ENCODE measurements around the gene PARVB.

Gene PARVB

DNA sequence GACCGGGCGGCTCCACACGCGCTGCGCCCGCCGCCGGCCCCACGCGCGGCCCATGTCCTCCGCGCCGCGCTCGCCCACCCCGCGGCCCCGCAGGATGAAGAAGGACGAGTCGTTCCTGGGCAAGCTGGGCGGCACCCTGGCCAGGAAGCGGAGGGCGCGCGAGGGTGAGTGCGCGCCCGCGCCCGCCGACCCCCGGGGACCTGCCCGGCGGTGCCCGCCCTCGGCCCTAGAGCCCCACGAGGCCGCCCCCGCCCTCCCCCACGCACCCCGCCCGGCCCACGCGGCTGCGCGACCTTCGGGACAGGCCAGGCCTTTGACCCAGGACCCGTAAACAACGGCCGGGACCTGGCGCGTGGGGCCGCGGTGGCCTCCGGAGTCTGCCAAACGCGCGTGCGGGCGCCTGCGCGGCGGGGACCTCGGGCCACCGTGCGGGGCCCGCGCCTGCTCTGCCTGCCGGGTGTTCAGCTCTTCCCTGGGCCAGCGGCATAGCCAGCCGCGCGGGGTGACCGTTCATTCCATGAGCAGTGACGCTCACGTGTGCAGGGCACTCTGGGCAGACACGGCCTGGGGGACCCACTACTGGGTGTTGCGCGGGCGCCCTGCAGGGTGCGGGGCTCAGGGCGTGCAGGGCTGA, at the start of gene PARVB:
Gene PARVB, plus strand, starts transcription at position 15 of the 634 bp plus-strand sequence. Its CDS starts 38 bp downstream, at position 53.
- ATAC-seq (peak; percentile 12), DNase-seq (peak; percentile 36)

DNA sequence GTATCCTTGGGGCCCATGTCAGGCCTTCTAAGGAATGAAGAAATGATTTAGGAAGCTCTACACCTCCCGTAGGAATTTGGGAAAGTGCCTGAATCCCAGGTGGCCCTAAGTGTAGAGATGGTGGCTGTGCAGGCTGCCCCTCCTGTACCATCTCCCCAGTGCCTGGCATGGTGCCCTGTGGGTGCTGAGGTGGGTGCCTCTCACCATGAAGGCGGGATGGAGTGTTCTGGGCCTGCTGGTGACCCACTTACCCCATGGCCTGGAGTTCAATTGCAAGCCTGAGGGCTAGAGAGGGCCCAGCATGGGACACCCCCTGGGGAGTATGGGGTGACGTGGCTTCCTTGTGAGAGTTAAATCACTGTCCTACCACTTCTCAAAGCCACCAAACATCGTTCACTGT, 49.1 kb upstream of the PARVB start:
- no peak for ATAC-seq
- no peak for DNase-seq

DNA sequence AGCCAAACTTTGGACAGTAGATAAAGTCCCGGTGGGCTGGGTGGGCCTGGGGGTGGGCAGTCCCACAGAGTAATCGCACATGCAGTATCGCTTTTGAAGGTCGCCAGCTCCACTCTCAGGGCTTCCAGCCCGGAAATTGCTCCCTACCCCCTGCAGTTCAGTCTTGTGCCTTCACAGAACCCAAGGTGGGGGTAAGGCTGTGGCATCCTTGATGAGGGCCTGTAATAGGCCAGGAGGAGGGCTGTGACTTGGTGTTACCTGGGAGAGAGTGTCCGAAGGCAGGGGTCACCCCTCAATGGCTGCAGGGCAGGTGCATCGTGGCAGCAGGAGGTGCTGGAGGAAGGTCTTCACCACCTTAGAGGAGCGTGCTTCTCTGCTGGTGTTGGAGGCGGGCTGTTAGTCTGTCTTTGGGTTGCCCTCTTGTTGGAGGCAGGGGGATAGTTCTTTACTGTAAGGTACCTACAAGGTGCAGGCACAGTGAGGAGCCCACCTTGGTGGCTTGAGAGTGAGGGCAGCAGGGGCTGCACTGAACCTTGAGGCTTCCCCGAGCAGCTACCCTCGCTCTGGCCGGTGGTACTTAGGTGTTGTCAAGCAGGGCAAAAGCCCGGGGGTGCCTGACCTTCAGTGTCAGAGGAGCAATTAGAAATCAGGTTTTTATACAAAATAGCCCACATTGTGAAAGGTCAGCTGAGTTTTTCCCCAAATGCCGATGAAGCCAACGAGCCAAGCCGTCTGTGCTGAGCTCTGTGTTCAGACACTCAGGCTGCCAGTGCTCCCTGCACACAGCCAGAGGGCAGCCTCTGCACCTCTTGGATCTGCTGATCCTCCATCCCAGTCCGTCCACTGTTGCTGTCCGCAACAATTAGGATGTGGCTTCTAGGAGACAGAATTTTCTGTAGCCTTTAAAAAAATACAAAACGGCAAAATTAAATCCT, 47.0 kb upstream of the PARVB start:
- DNase-seq (no peak), ATAC-seq (no peak)

DNA sequence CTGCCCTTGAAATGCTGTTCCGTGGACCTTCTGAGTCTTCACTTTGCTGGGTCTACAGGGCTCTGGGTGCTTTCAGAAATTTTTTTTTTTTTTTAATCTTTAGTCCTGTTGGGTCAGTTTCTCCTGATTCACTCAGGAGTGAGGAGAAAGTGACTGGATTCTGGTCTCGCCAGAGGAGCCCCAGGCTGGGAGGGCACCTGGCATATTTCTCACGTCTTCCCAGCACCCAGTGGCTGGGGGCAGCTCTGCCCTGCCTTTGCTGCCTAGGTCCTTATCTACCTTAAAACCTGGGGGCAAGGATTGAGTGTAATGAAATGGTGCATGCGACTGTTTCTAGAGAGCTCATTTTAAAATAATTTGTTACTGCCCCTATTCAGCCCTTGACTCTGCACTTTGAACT, 45.5 kb upstream of the PARVB start:
- ATAC-seq (no peak), DNase-seq (no peak)

- DNase-seq (no peak), ATAC-seq (no peak)
Observed at GRCh38 chr22:43980579-43980978, 43.5 kb upstream of the PARVB start.

DNA sequence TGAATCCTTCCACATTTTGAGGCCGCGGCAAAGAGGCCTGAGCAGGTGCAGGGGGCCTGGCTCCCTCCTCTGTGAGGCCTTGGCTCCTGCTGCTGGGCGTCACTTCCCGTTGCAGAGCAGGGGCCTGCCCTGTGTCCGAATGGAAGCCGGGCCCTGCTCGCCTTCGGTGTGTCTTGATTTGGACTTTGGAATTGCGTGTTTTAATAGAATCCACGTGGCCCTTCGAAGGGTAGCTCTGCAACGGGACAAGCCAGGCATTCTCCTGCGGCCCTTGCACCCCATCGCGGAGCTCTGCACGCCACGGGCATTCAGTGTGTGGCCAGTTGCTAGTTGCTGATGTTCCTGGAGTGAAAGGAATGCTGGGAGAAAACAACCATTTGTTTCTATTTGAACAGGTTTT, 43.1 kb upstream of the PARVB start:
- no peak for DNase-seq
- ATAC-seq, result no peak

GRCh38 chr22:43983808-43984207, 40.3 kb upstream of the PARVB start:
- ATAC-seq (no peak), DNase-seq (no peak)

DNA sequence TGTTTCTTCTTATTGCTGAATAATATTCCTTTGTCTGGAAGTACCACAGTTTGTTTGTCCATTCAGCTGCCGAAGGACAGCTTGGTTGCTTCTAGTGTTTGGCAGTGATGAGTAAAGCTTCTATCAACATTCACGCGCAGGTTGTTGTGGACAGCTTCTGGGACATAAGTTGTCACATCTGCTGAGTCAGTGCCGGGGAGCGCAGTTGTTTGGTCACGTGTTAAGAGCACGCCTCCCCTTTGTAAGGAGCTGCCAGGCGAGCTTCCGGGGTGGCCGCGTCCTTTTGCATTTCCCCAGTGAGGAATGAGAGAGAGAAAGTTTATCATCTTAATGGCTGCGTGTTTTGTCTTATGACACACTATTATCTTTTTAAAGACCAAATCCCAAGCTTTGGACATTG, 38.6 kb upstream of the PARVB start:
- no peak for ATAC-seq
- DNase-seq, result no peak

DNA sequence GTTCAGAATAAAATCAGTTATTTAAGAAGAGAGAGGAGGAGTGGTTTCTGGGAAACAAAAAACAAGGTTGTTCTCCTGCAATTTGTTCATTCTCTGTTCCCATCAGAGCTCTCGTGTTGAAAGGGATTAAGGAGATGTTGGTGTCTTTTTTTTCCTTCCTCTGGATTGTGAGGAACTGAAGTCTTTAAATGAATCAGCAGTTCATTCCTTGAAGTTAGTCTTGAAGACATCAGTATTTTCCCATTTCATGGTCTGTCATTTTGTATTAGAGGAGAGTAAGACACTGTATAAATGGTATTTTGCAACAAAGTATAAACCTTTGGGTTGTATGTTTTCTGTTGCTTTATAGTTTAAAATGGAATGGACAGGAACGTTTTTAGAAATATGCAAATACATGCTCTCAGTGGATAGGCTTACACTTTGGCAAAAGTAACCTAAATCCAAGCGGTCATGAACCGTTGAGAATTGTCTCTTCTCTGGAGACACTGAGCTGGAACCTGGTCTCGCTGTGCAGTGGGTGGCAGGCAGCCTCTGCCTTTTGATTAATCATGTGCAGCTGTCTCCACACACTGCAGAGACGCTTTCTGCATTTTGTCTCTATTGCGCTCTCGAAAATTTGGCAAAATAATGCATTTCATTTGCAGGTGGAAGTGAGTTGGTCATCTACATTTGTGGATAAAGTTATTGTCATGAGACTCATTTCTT, 35.8 kb upstream of the PARVB start:
- DNase-seq (no peak), ATAC-seq (no peak)

GRCh38 chr22:43988960-43989359, 35.1 kb upstream of the PARVB start:
- ATAC-seq, result no peak
- no peak for DNase-seq

DNA sequence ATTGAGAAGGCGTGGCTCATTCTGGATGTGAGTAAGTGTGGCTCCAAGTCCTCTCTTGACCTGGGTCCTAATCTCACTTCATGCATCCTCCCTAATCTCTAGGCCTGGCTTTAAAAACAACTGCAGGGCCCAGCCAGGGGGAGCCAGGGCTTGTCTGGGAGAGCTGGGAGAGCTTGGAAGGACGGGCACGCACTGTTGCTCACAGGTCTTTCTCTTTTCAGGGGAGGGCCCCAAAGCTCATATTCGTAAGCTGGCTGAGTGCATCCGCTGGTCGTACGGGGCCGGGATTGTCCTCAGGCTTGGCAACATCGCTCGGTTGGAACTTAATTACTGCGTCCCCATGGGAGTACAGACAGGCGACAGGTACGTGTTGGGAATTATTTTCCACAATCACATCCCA, 34.1 kb upstream of the PARVB start:
- no peak for ATAC-seq
- DNase-seq, result no peak

DNA sequence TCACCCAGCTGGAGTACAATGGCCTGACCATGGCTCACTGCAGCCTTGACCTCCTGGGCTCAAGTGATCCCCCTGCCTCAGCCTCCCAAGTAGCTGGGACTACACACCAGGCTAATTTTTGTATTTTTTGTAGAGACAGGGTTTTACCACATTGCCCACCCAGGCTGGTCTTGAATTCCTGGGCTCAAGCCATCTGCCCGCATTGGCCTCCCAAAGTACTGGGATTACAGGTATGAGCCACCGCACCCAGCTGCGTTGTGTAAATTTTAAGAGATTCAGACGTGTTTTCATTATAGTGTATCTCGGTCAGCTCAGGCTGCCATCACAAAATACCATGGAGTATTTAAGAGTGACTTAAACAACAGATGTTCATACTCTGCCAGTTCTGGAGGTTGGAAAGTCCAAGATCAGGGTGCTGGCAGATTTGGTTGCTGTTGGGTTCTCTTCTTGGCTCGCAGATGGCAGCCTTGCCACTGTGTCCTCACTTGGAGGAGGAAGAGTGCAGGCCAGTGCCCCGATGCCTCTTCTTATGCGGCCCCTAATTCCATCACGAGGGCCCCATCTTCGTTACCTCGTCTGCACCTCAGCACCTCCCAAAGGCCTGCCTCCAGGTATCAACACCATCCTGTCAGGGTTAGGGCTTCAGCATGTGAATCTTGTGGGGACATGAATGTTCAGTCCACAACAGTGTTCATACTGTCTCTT, 32.6 kb upstream of the PARVB start:
- ATAC-seq, result no peak
- no peak for DNase-seq

DNA sequence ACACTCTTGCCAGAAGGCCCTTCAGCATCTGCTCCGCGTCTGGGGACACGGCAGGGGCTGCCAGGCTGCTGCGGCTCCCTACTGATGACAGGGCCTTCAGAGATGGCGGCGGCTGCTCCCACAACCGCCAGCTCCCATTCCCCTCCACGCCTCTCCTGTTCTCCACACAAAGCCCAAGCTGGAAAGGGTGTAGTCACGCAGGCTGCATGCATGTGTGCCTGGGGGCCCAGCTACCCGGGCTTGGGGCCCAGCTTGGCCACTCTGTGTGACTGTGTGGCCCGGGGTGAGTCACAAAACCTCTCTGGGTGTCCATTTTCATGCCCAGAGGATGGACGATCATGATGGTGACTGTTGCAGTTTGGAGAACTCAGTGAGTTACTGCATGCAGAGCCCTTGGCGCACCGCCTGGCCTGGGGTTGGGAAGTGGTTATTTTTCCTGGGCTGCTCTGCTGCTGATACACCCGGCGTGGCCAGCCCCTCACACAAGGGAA, 31.7 kb upstream of the PARVB start:
- DNase-seq (no peak), ATAC-seq (no peak)

DNA sequence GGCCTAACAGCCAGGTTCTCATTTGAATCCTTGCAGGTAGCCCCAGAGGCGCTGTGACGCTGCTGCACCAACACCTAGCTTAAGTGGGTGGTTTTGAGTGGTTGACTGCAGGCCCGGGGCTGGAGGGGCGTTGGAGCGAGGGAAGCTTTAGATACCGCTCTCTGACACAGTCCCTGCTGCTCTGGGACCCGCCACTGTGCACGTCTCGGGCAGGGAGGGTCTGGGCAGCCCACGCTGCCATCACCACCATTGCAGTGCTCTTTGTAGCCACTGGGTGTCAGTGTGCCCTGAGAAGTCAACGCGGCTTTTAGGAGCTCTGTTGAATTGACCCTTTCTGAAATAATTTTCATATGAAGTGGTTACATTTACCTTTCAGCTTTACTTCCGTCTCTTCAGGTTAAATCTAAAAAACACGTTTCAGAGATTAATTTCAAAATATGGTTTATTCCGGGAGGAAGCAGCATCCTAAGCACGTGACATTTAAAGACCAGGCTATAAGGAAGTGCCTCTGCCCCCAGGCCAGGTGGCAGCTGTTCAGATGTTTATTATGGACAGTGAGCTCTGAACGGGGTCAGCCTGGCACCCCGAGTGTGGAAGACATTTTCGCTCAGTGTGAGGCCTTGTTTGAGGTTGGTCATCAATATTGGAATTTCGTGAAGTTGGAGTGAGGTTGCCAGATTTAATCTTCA, 30.9 kb upstream of the PARVB start:
- ATAC-seq, result peak; percentile 62

GRCh38 chr22:43994006-43994405, 30.1 kb upstream of the PARVB start:
- DNase-seq (no peak), ATAC-seq (no peak)

More for the DNA sequence above, 30.9 kb upstream of the PARVB start:
- peak; percentile 61 for DNase-seq

- ATAC-seq, result no peak
- no peak for DNase-seq
Observed at GRCh38 chr22:43994416-43994815, 29.7 kb upstream of the PARVB start.

DNA sequence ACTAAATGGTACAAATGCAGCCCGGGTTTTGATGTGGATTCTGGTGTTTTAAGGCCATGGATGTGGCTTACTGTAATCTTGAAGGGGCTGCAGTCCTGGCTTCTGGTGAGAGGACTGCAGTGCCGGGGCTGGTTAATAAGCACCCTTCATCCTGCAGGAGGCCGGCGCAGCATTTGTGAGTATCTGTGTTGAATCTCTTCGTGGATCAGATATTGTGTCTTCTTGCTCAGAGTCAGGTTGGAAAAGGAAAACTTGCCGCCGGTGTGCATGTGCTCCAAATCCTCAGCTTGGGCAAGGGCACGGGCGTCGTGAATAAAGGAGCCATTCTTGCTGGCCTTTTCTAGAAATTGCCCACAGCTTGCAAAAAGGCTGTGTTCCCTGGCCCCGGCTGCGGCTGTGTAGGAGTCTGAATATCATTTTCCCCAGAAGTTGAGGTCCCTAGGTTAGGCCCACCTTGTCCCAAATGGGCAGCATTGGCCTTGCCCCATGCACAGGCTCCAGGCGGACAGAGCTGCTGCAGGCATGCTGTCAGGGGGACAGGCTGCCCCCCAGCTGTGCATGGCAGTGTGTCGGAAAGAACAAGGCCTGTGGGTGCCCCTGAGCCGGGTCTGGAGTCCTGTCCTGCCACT, 28.9 kb upstream of the PARVB start:
- no peak for ATAC-seq
- DNase-seq, result no peak

DNA sequence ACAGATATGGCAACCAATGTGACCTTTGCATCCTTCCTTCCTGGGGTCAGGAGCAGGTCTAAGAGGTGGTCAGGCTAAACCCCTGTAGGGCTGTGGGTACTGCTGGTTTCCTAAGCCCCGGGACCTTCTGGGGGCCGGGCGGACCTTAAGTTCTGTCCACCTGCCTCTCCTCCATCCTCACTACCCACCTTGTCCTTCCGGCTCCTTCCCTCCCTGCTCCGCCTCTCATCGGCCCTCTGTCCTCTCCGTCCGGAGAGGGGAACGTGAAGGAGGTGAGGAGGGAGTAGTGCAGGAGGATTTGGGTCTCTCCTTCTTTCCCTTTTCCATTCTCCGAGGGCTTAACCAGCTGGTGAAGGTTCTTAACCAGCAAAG, 28.3 kb upstream of the PARVB start:
- ATAC-seq, result peak; percentile 26

DNA sequence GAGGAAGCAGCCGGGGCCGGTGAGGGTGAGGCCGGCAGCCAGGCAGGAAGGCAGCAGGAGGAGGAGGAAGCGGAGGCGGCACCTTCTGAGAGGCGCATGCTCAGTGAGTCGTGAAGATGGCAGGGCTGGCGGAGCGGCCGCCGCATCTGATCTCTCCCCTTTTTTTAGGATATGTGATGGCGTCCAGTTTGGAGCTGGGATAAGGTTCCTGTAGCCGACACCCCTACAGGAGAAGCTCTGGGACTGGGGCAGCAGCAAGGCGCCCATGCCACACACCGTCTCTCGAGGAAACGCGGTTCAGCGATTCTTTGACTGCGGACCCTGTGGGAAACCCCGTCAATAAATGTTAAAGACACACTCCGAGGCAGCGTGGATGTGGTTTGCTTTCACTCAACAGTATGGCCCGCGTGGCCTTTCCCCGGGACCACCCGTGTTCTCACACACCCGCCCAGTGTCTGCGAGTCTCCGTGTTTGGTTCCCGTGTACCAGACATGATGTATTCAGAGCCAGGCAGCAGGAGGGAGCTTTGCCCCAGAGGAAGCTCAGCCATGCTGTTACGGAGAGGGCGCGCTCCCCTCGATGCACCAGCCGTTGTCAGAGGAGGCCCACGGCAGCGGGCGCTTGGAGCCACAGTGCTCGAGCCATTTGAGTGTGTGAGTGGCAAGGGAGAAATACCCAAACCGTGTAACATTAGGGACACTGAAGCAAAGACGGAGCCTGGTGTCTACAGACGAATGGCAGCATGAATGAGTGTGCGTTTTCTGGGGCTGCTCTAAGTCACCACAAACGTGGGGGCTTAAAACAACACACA, 27.7 kb upstream of the PARVB start:
- ATAC-seq (peak; percentile 80), DNase-seq (peak; percentile 77)

More for the DNA sequence above, 28.3 kb upstream of the PARVB start:
- DNase-seq, result peak; percentile 17

GRCh38 chr22:43996981-43997265, 27.2 kb upstream of the PARVB start:
- DNase-seq, result no peak
- no peak for ATAC-seq

Measured in stimulated activated naive CD8-positive, alpha-beta T cell treated with anti-CD3 and anti-CD28 coated beads, Interleukin-15, Interleukin-2, amounts not matched to agents 100 U/mL and 50 U/mL, for 24 hours (primary cell).